ENCODE measurements around the gene TNFRSF19.
A peak's percentile ranks its signal among the peaks of the same experiment; 100 is the strongest.

Gene TNFRSF19

GRCh38 chr13:23571431-23571830, 1.2 kb downstream of the TNFRSF19 start:
- H3K27ac ChIP-seq: peak overlapping the region; percentile 58; the same call in 1 of the 2 replicates
- TF ChIP-seq CTCF (conservative IDR thresholded peaks at IDR 0.05): no peak

- no peak overlapping the region for H3K27ac ChIP-seq
- no peak for TF ChIP-seq CTCF (conservative IDR thresholded peaks at IDR 0.05)
Measured at GRCh38 chr13:23572836-23573235, 2.6 kb downstream of the TNFRSF19 start.

- H3K27ac ChIP-seq: no peak overlapping the region
- no peak for TF ChIP-seq CTCF (conservative IDR thresholded peaks at IDR 0.05)
Measured at GRCh38 chr13:23574421-23575145, 4.4 kb downstream of the TNFRSF19 start.

- no peak for TF ChIP-seq CTCF (conservative IDR thresholded peaks at IDR 0.05)
- H3K27ac ChIP-seq: no peak overlapping the region
Measured at GRCh38 chr13:23575632-23576031, 5.4 kb downstream of the TNFRSF19 start.

GRCh38 chr13:23578411-23579071, 8.3 kb downstream of the TNFRSF19 start:
- peak overlapping the region; percentile 61 for H3K27ac ChIP-seq
- peak; percentile 82 for TF ChIP-seq CTCF (conservative IDR thresholded peaks at IDR 0.05)

GRCh38 chr13:23579072-23579895, 9.1 kb downstream of the TNFRSF19 start:
- peak overlapping the region; percentile 61 for H3K27ac ChIP-seq

More at GRCh38 chr13:23579072-23579895, 9.1 kb downstream of the TNFRSF19 start:
- TF ChIP-seq CTCF (conservative IDR thresholded peaks at IDR 0.05): no peak; the same call in 1 of the 2 replicates
